Endodermal cell (in vitro differentiated cells): ENCODE measurements around the gene MYH13. TPM values are rescaled to one million over a fixed set of nuclear protein-coding genes. Genes with fewer than 3 reads are reported as not detected.

Experiments used
- DNase-seq: peaks from one replicate; pipeline ENCODE4 v3.0.0-alpha.2; 2017
- H3K27ac ChIP-seq: 2 replicates; pipeline ENCODE4 v1.5.1; 2013; ENCODE audit warnings: mild to moderate bottlenecking, low read depth, low read length, moderate library complexity
- H3K27me3 ChIP-seq: 2 replicates; pipeline ENCODE4 v1.6.1; 2013; ENCODE audit warnings: mild to moderate bottlenecking, low read length, moderate library complexity; ENCODE audit not compliant: insufficient read depth, control insufficient read depth, poor library complexity, severe bottlenecking
- H3K36me3 ChIP-seq: 2 replicates; pipeline ENCODE4 v1.7.0; 2013; ENCODE audit warnings: mild to moderate bottlenecking, low read length, moderate library complexity; ENCODE audit not compliant: control insufficient read depth, insufficient read depth
- H3K4me1 ChIP-seq: one replicate; pipeline ENCODE4 v1.7.0; 2013; ENCODE audit warnings: low read length; ENCODE audit not compliant: control insufficient read depth, insufficient read depth
- H3K4me3 ChIP-seq: 2 replicates; pipeline ENCODE4 v1.5.1; 2013; ENCODE audit warnings: mild to moderate bottlenecking, low read length, moderate library complexity
- H3K9ac ChIP-seq: 2 replicates; pipeline ENCODE4 v1.6.1; 2013; ENCODE audit warnings: mild to moderate bottlenecking, low read length, moderate library complexity; ENCODE audit not compliant: poor library complexity, severe bottlenecking; ENCODE audit errors: extremely low read depth
- H3K9me3 ChIP-seq: 2 replicates; pipeline ENCODE4 v1.6.1; 2013; ENCODE audit warnings: mild to moderate bottlenecking, low read length, moderate library complexity; ENCODE audit not compliant: control insufficient read depth
- H3K27ac Mint-ChIP-seq: 2 replicates; pipeline ENCODE4 v1.8.0; 2020; ENCODE audit warnings: mixed read lengths
- H3K27me3 Mint-ChIP-seq: 2 replicates; pipeline ENCODE4 v1.8.0; 2021; ENCODE audit warnings: mild to moderate bottlenecking, mixed read lengths; ENCODE audit not compliant: insufficient read depth
- H3K36me3 Mint-ChIP-seq: 2 replicates; pipeline ENCODE4 v1.8.0; 2020; ENCODE audit warnings: low read depth, mixed read lengths
- H3K4me1 Mint-ChIP-seq: 2 replicates; pipeline ENCODE4 v1.8.0; 2020; ENCODE audit warnings: mixed read lengths
- H3K4me3 Mint-ChIP-seq: 2 replicates; pipeline ENCODE4 v1.8.0; 2020; ENCODE audit warnings: mild to moderate bottlenecking, moderate library complexity, mixed read lengths
- H3K9me3 Mint-ChIP-seq: 2 replicates; pipeline ENCODE4 v1.8.0; 2020; ENCODE audit warnings: mild to moderate bottlenecking, mixed read lengths
- CTCF ChIP-seq: fragments of 200-600 bp; sonication (generic); conservative IDR thresholded peaks from 2 replicates; pipeline ENCODE4 v1.5.0; 2021; ENCODE audit warnings: antibody characterized with exemption, mild to moderate bottlenecking
- WGBS, 2 experiments: methylation state at CpG; one replicate each; pipeline versions ENCODE4 v1.1.5 to v1.1.7; 2013; ENCODE audit warnings: missing lambda C conversion rate in 2 of 2, mixed read lengths in 1 of 2; ENCODE audit not compliant: insufficient coverage in 1 of 2, insufficient read length in 1 of 2; 5-methylcytosine and 5-hydroxymethylcytosine counted together
- total RNA-seq, 2 donors: library from RNA; stranded (reverse); fragmentation: NEBNext Ultra II Directional in 1 of 2; extraction: Animal tissue kit (Norgen Biotek cat#: 25700) in 1 of 2; gene quantifications; 2 replicates in 1 of 2; 3 replicates in 1 of 2; pipeline ENCODE4 v1.2.1, GENCODE V29; 2021

The MYH13 gene
- total RNA-seq, 2 donors from 2014 or later: not detected

DNA sequence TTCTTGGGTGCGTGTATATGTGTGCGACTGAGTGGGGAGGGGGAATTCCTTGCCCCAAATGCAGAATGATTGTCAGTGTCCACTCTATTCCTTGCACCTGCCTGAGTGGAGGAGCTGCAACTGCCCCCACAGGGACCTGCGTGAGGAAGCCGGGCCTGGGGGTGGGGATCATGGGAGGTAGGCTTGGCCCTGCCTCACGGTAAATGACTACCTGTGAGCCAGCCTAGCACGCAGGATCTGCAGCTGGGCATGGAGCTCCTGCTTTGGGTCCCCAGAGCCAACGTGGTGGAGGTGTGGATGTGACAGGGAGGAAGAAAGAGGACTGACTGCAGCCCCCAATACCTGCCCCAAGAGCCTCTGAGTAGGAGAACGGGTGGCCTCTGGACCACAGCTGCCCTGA lies 97.4 kb downstream of the MYH13 start:
- 91 to 100% methylated on average over 2 to 8 of the region's 8 CpGs for WGBS, 2 experiments
- no peaks in the 10 kb centered on the region for H3K9me3 Mint-ChIP-seq
- H3K9me3 ChIP-seq: no peaks in the 10 kb centered on the region
- H3K4me1 Mint-ChIP-seq: peaks cover 11% of the 10 kb centered on the region
- no peak for TF ChIP-seq CTCF
- no peaks in the 10 kb centered on the region for H3K27me3 Mint-ChIP-seq
- no peak for DNase-seq
- H3K27ac ChIP-seq: no peak overlapping the region
- H3K27ac Mint-ChIP-seq: no peak overlapping the region
- no peaks in the 10 kb centered on the region for H3K4me1 ChIP-seq
- no peak overlapping the region for H3K4me3 Mint-ChIP-seq
- H3K36me3 Mint-ChIP-seq: no peaks in the 10 kb centered on the region
- no peaks in the 10 kb centered on the region for H3K27me3 ChIP-seq
- H3K36me3 ChIP-seq: no peaks in the 10 kb centered on the region
- H3K4me3 ChIP-seq: no peak overlapping the region
- H3K9ac ChIP-seq: no peak overlapping the region

DNA sequence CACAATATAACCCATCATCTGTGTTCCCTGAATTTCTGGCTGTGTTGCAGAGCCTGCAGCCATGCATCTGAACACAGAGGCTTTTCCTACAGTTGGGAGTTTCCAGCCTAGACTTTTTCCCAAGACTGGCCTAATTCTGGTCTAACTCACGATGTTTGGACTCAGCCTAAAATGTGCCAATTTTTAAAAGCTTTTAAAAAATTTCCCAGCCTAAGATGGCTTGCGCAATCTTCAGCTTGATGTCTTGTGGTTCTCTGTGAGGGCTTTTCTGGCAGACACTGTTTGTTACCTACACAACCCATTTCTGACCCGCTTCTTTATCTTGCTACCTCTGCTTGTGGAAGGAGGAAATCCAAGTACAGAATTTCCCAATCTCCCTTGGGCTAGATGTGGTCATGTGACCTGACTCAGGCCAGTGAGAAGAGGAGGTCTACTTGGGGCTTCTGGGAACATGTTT lies 101.7 kb downstream of the MYH13 start:
- H3K27ac ChIP-seq: no peak overlapping the region
- DNase-seq: no peak
- no peaks in the 10 kb centered on the region for H3K27me3 ChIP-seq
- no peak overlapping the region for H3K27ac Mint-ChIP-seq
- no peaks in the 10 kb centered on the region for H3K4me1 Mint-ChIP-seq
- H3K4me3 Mint-ChIP-seq: no peak overlapping the region
- H3K9me3 Mint-ChIP-seq: peaks cover 9% of the 10 kb centered on the region
- WGBS, 2 experiments: 95 to 100% methylated on average over 2 to 3 of the region's 3 CpGs
- no peaks in the 10 kb centered on the region for H3K4me1 ChIP-seq
- peaks cover 2% of the 10 kb centered on the region for H3K27me3 Mint-ChIP-seq
- no peaks in the 10 kb centered on the region for H3K36me3 ChIP-seq
- no peak for TF ChIP-seq CTCF
- H3K36me3 Mint-ChIP-seq: no peaks in the 10 kb centered on the region
- H3K9me3 ChIP-seq: no peaks in the 10 kb centered on the region
- no peak overlapping the region for H3K9ac ChIP-seq
- H3K4me3 ChIP-seq: no peak overlapping the region

DNA sequence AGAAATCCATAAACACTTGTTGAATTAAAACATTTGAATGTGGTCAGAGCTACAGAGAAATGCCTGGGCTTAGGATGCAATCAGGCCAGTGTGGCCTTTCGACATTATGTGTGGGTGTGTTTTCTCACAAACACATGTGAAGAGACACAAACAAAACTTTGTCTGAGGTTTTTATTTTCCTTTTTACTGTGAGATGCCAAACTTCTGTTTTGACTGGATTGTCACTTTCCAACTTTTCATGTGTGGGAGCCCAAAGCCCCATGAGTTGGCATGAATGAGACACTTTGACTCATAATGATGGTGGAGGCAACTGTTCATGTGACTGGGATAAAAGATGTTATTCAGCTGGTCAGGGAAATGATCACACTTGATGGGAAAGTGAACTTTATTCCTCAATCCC lies 102.5 kb downstream of the MYH13 start:
- DNase-seq: no peak
- H3K4me3 Mint-ChIP-seq: no peak overlapping the region
- H3K36me3 Mint-ChIP-seq: no peaks in the 10 kb centered on the region
- Histone ChIP-seq H3K4me3 (no peak overlapping the region), H3K9ac (no peak overlapping the region), H3K27me3 (no peaks in the 10 kb centered on the region), H3K27ac (no peak overlapping the region), H3K36me3 (no peaks in the 10 kb centered on the region), H3K4me1 (no peaks in the 10 kb centered on the region), H3K9me3 (no peaks in the 10 kb centered on the region)
- peaks cover 9% of the 10 kb centered on the region for H3K9me3 Mint-ChIP-seq
- 78% methylated on average over 1 of the region's 1 CpG; no CpG with 5 or more reads in 1 of the 2 experiments for WGBS, 2 experiments
- H3K4me1 Mint-ChIP-seq: no peaks in the 10 kb centered on the region
- no peak for TF ChIP-seq CTCF
- no peak overlapping the region for H3K27ac Mint-ChIP-seq
- H3K27me3 Mint-ChIP-seq: peaks cover 2% of the 10 kb centered on the region
